Measurements from ENCODE around the gene FGFR1OP2.

FGFR1OP2 gene

GRCh38 chr12:27005495-27005894, 67.2 kb downstream of the FGFR1OP2 start:
- DNase-seq = no peak

- no peak for DNase-seq
These were observed 68.7 kb downstream of the FGFR1OP2 start for GRCh38 chr12:27006797-27007467.

GRCh38 chr12:27008081-27008480, 69.8 kb downstream of the FGFR1OP2 start:
- no peak for DNase-seq

GRCh38 chr12:27009881-27010301, 71.6 kb downstream of the FGFR1OP2 start:
- no peak for DNase-seq

- no peak for DNase-seq
These were observed 74.1 kb downstream of the FGFR1OP2 start for GRCh38 chr12:27012239-27012981.

GRCh38 chr12:27012982-27013255, 74.6 kb downstream of the FGFR1OP2 start:
- no peak for DNase-seq

GRCh38 chr12:27013611-27014084, 75.4 kb downstream of the FGFR1OP2 start:
- DNase-seq = no peak

- DNase-seq = peak; percentile 76
These were observed 76.0 kb downstream of the FGFR1OP2 start, which contains the start of gene TM7SF3 for GRCh38 chr12:27014085-27014858. Gene TM7SF3 (minus strand): TSS chr12:27014384. CDS start chr12:27014168, 216 bp downstream.

- DNase-seq = no peak
These were observed 76.8 kb downstream of the FGFR1OP2 start for GRCh38 chr12:27014859-27015729.

- no peak for DNase-seq
These were observed 77.4 kb downstream of the FGFR1OP2 start for GRCh38 chr12:27015730-27016076.

Data from amniotic stem cell (primary cell).